Lower lobe of right lung (tissue), 2 donors: ENCODE data around the gene CDC40. TPM values are rescaled to one million over a fixed set of nuclear protein-coding genes. Genes with fewer than 3 reads are reported as not detected.

ENCODE experiments used
- ATAC-seq, 2 donors: fragments of 200-7000 bp; cut with Tn5 transposase; one replicate each; pipeline ENCODE4 v1.9.1; 2020 to 2022; ENCODE audit warnings: mild to moderate bottlenecking in 2 of 2, moderate library complexity in 2 of 2
- DNase-seq: peaks from one replicate; pipeline ENCODE4 v3.0.0-alpha.2; 2020
- H3K27ac ChIP-seq: fragments of 200-600 bp; one replicate; pipeline ENCODE4 v1.8.0; 2022
- H3K27me3 ChIP-seq: fragments of 200-600 bp; one replicate; pipeline ENCODE4 v1.8.0; 2022; ENCODE audit warnings: low read depth
- H3K36me3 ChIP-seq: fragments of 200-600 bp; one replicate; pipeline ENCODE4 v1.8.0; 2022; ENCODE audit warnings: mild to moderate bottlenecking
- H3K4me1 ChIP-seq: fragments of 200-600 bp; one replicate; pipeline ENCODE4 v1.8.0; 2022
- H3K4me3 ChIP-seq: fragments of 200-600 bp; one replicate; pipeline ENCODE4 v1.8.0; 2022; ENCODE audit warnings: mild to moderate bottlenecking
- H3K9me3 ChIP-seq: fragments of 200-600 bp; one replicate; pipeline ENCODE4 v1.8.0; 2022
- CTCF ChIP-seq: fragments of 200-600 bp; IDR thresholded peaks from one replicate; pipeline ENCODE4 v1.8.0; 2022; ENCODE audit warnings: antibody characterized with exemption, mild to moderate bottlenecking
- intact Hi-C: fragments of 100-400 bp; cut with DNase I; formaldehyde crosslinking; loops from one replicate; pipeline ENCODE4 v1.11.0; 2022
- total RNA-seq: library from RNA; stranded (reverse); fragmentation: NEBNext Ultra II Directional; extraction: Animal tissue kit (Norgen Biotek cat#: 25700); gene quantifications from one replicate; pipeline ENCODE4 v1.2.1, GENCODE V29; 2021
- donor health status: DM: no; HTN: yes; CAD: no; lungs with severe emphysema.

CDC40 gene
- total RNA-seq, 1 donor from 2014 or later: 27.9 TPM

- Histone ChIP-seq H3K27me3 (no peaks in the 10 kb centered on the region), H3K9me3 (no peaks in the 10 kb centered on the region), H3K4me3 (no peak overlapping the region), H3K27ac (no peak overlapping the region), H3K36me3 (no peaks in the 10 kb centered on the region), H3K4me1 (no peaks in the 10 kb centered on the region)
- intact Hi-C loops: no loop called here
- no peak for TF ChIP-seq CTCF
- no peak for DNase-seq
- ATAC-seq: no peak
These were observed 97.0 kb downstream of the CDC40 start for GRCh38 chr6:110277100-110277665.

Other genes with a start within 250 kb of the CDC40 start
- gene GPR6, start 202.1 kb upstream of the CDC40 start, total RNA-seq: not detected
- gene WASF1, start 757 bp upstream of the CDC40 start, total RNA-seq: 4.3 TPM
- gene METTL24, start 177.9 kb downstream of the CDC40 start, total RNA-seq: 2.8 TPM
- gene DDO, start 235.1 kb downstream of the CDC40 start, total RNA-seq: 10.8 TPM